Measurements from ENCODE around the gene EPHA2.

GRCh38 chr1:16117936-16118335 lies 37.9 kb downstream of the EPHA2 start:
- TF ChIP-seq POLR2AphosphoS5 (IDR thresholded peaks at IDR 0.05; ENCODE audit: borderline replicate concordance, low read depth, low read length) (no peak), EZH2 (IDR thresholded peaks at IDR 0.05) (no peak)
